GM10266 (cell line): ENCODE data around the gene COQ7.

Source experiments
- DNase-seq: peaks from one replicate; pipeline ENCODE4 v3.0.0; 2012; ENCODE audit errors: extremely low spot score
- CTCF ChIP-seq: IDR thresholded peaks from 2 replicates; pipeline ENCODE4 v1.5.1; 2012; ENCODE audit warnings: mild to moderate bottlenecking, low read depth; ENCODE audit not compliant: control insufficient read depth, insufficient read depth; ENCODE audit errors: missing control alignments

The COQ7 gene

GRCh38 chr16:19086322-19087199 lies 19.1 kb downstream of the COQ7 start:
- peak; percentile 94 for TF ChIP-seq CTCF
- DNase-seq: peak; percentile 77

GRCh38 chr16:19088341-19088916 lies 21.0 kb downstream of the COQ7 start:
- TF ChIP-seq CTCF: no peak
- no peak for DNase-seq

GRCh38 chr16:19089410-19089955 lies 22.1 kb downstream of the COQ7 start:
- TF ChIP-seq CTCF: no peak
- no peak for DNase-seq

- no peak for TF ChIP-seq CTCF
Measured at GRCh38 chr16:19090916-19091315, 23.5 kb downstream of the COQ7 start.

GRCh38 chr16:19092653-19093410 lies 25.4 kb downstream of the COQ7 start:
- no peak for DNase-seq
- TF ChIP-seq CTCF: no peak

More at GRCh38 chr16:19090916-19091315, 23.5 kb downstream of the COQ7 start:
- DNase-seq: no peak

GRCh38 chr16:19093631-19094541 lies 26.5 kb downstream of the COQ7 start:
- TF ChIP-seq CTCF: no peak

More at GRCh38 chr16:19093631-19094541, 26.5 kb downstream of the COQ7 start:
- no peak for DNase-seq
